Measurements from ENCODE around the gene BRIP1.
"Not testable (repeated sequence)": the region's sequence is repeated elsewhere in the genome, so short reads cannot be mapped to it uniquely, and the experiment has no call there.

BRIP1 gene

GRCh38 chr17:61672140-61672539 is 191.2 kb downstream of the BRIP1 start:
- DNase-seq (ENCODE audit: insufficient read length, low spot score) (no peak), FAIRE-seq (no peak)
- TF ChIP-seq CTCF (IDR thresholded peaks at IDR 0.05; ENCODE audit: insufficient read depth, missing control alignments): no peak

GRCh38 chr17:61670691-61671090 is 192.6 kb downstream of the BRIP1 start:
- DNase-seq (ENCODE audit: insufficient read length, low spot score) (no peak), FAIRE-seq (no peak)
- TF ChIP-seq CTCF (IDR thresholded peaks at IDR 0.05; ENCODE audit: insufficient read depth, missing control alignments): no peak

GRCh38 chr17:61669522-61669921 is 193.8 kb downstream of the BRIP1 start:
- FAIRE-seq (no peak), DNase-seq (ENCODE audit: insufficient read length, low spot score) (no peak)
- no peak for TF ChIP-seq CTCF (IDR thresholded peaks at IDR 0.05; ENCODE audit: insufficient read depth, missing control alignments)

GRCh38 chr17:61668486-61668885 is 194.8 kb downstream of the BRIP1 start:
- TF ChIP-seq CTCF (IDR thresholded peaks at IDR 0.05; ENCODE audit: insufficient read depth, missing control alignments): no peak
- DNase-seq (ENCODE audit: insufficient read length, low spot score): no peak
- no peak for FAIRE-seq

GRCh38 chr17:61666406-61667088 is 196.8 kb downstream of the BRIP1 start:
- FAIRE-seq; DNase-seq (ENCODE audit: insufficient read length, low spot score): not testable (repeated sequence)

- no peak for FAIRE-seq
- no peak for TF ChIP-seq CTCF (IDR thresholded peaks at IDR 0.05; ENCODE audit: insufficient read depth, missing control alignments)
- no peak for DNase-seq (ENCODE audit: insufficient read length, low spot score)
Measured at GRCh38 chr17:61663310-61663709, 200.0 kb downstream of the BRIP1 start.

GRCh38 chr17:61662741-61663140 is 200.6 kb downstream of the BRIP1 start:
- TF ChIP-seq CTCF (IDR thresholded peaks at IDR 0.05; ENCODE audit: insufficient read depth, missing control alignments): no peak
- FAIRE-seq (no peak), DNase-seq (ENCODE audit: insufficient read length, low spot score) (no peak)

- FAIRE-seq (no peak), DNase-seq (ENCODE audit: insufficient read length, low spot score) (no peak)
- TF ChIP-seq CTCF (IDR thresholded peaks at IDR 0.05; ENCODE audit: insufficient read depth, missing control alignments): no peak
Measured at GRCh38 chr17:61662186-61662585, 201.1 kb downstream of the BRIP1 start.
